ENCODE measurements around the gene HEG1.

GRCh38 chr3:125090649-125091048 lies 34.9 kb upstream of the HEG1 start:
- TF ChIP-seq EZH2 (IDR thresholded peaks at IDR 0.05; ENCODE audit: borderline replicate concordance) (no peak), CTCF (IDR thresholded peaks at IDR 0.05; ENCODE audit: poor library complexity) (no peak), EZH2phosphoT487 (IDR thresholded peaks at IDR 0.05; ENCODE audit: low read depth, severe bottlenecking, unreplicated experiment) (no peak)
